ENCODE measurements around the gene ARID5A.

Gene ARID5A

GRCh38 chr2:96601382-96602292 lies 65.1 kb downstream of the ARID5A start:
- no peak overlapping the region for H3K4me3 ChIP-seq (ENCODE audit: low read depth, low read length)
- TF ChIP-seq CTCF (IDR thresholded peaks at IDR 0.05; ENCODE audit: control insufficient read depth, extremely low read depth, insufficient read depth) = no peak
- DNase-seq (ENCODE audit: low read depth) = no peak
